Measurements from ENCODE around the gene ZBTB20. TPM values are rescaled to one million over a fixed set of nuclear protein-coding genes. Genes with fewer than 3 reads are reported as not detected.

The ZBTB20 gene
- total and polyA plus RNA-seq, 4 donors = 0.74 to 77.1 (median 27.9) TPM

GRCh38 chr3:115072265-115073021 lies 74.6 kb downstream of the ZBTB20 start:
- DNase-seq (no peak), ATAC-seq (ENCODE audit: insufficient read depth, low FRiP score) (no peak)
- H3K27me3 ChIP-seq (ENCODE audit: control insufficient read depth in 3 of 3, insufficient read depth in 3 of 3, low read length in 2 of 3) = no peaks in the 10 kb centered on the region
- no peak overlapping the region for H3K4me3 ChIP-seq
- no peak for TF ChIP-seq CTCF (IDR thresholded peaks at IDR 0.05; ENCODE audit: control extremely low read depth, extremely low read depth)
- H3K27ac ChIP-seq (ENCODE audit: low read depth in 1 of 2, low read length in 1 of 2) = peak overlapping the region in 1 of 2 donors; percentile 81
- no peak overlapping the region for H3K9ac ChIP-seq (ENCODE audit: insufficient read depth in 1 of 2, low read length in 2 of 2)
- 78 to 87% methylated on average over 6 of the region's 6 CpGs for WGBS, 2 donors
- H3K36me3 ChIP-seq (ENCODE audit: control insufficient read depth in 4 of 4, insufficient read depth in 4 of 4, low read length in 4 of 4) = peaks cover 0 to 7% (median 1%) of the 10 kb centered on the region in 4 donors
- no peaks in the 10 kb centered on the region for H3K9me3 ChIP-seq (ENCODE audit: control insufficient read depth in 4 of 4, insufficient read depth in 3 of 4, low read length in 3 of 4)
- H3K4me1 ChIP-seq (ENCODE audit: control insufficient read depth in 5 of 5, insufficient read depth in 5 of 5, low read length in 5 of 5) = peaks cover 0 to 10% (median 0%) of the 10 kb centered on the region in 5 donors

- DNase-seq (no peak), ATAC-seq (ENCODE audit: insufficient read depth, low FRiP score) (no peak)
- peaks cover 0 to 10% (median 0%) of the 10 kb centered on the region in 5 donors for H3K4me1 ChIP-seq (ENCODE audit: control insufficient read depth in 5 of 5, insufficient read depth in 5 of 5, low read length in 5 of 5)
Measured at GRCh38 chr3:115071601-115072000, 75.5 kb downstream of the ZBTB20 start.

GRCh38 chr3:115071166-115071565 lies 75.9 kb downstream of the ZBTB20 start:
- Histone ChIP-seq H3K27ac (ENCODE audit: low read depth in 1 of 2, low read length in 1 of 2) (peak overlapping the region in 1 of 2 donors; percentile 74), H3K4me3 (no peak overlapping the region), H3K4me1 (ENCODE audit: control insufficient read depth in 5 of 5, insufficient read depth in 5 of 5, low read length in 5 of 5) (peaks cover 0 to 15% (median 0%) of the 10 kb centered on the region in 5 donors), H3K27me3 (ENCODE audit: control insufficient read depth in 3 of 3, insufficient read depth in 3 of 3, low read length in 2 of 3) (no peaks in the 10 kb centered on the region), H3K9ac (ENCODE audit: insufficient read depth in 1 of 2, low read length in 2 of 2) (no peak overlapping the region), H3K9me3 (ENCODE audit: control insufficient read depth in 4 of 4, insufficient read depth in 3 of 4, low read length in 3 of 4) (no peaks in the 10 kb centered on the region), H3K36me3 (ENCODE audit: control insufficient read depth in 4 of 4, insufficient read depth in 4 of 4, low read length in 4 of 4) (peaks cover 0 to 7% (median 1%) of the 10 kb centered on the region in 4 donors)
- no peak for DNase-seq
- TF ChIP-seq CTCF (IDR thresholded peaks at IDR 0.05; ENCODE audit: control extremely low read depth, extremely low read depth) = no peak
- 87 to 93% methylated on average over 2 of the region's 2 CpGs for WGBS, 2 donors
- no peak for ATAC-seq (ENCODE audit: insufficient read depth, low FRiP score)

More at GRCh38 chr3:115071601-115072000, 75.5 kb downstream of the ZBTB20 start:
- no peak overlapping the region for H3K9ac ChIP-seq (ENCODE audit: insufficient read depth in 1 of 2, low read length in 2 of 2)
- no peak for TF ChIP-seq CTCF (IDR thresholded peaks at IDR 0.05; ENCODE audit: control extremely low read depth, extremely low read depth)
- H3K27ac ChIP-seq (ENCODE audit: low read depth in 1 of 2, low read length in 1 of 2) = peak overlapping the region in 1 of 2 donors; percentile 74
- H3K36me3 ChIP-seq (ENCODE audit: control insufficient read depth in 4 of 4, insufficient read depth in 4 of 4, low read length in 4 of 4) = peaks cover 0 to 7% (median 1%) of the 10 kb centered on the region in 4 donors
- no peak overlapping the region for H3K4me3 ChIP-seq
- no peaks in the 10 kb centered on the region for H3K9me3 ChIP-seq (ENCODE audit: control insufficient read depth in 4 of 4, insufficient read depth in 3 of 4, low read length in 3 of 4)
- no peaks in the 10 kb centered on the region for H3K27me3 ChIP-seq (ENCODE audit: control insufficient read depth in 3 of 3, insufficient read depth in 3 of 3, low read length in 2 of 3)
- WGBS, 2 donors = 77 to 81% methylated on average over 5 of the region's 5 CpGs
